Measurements from ENCODE around the gene DUSP19.

The DUSP19 gene

DNA sequence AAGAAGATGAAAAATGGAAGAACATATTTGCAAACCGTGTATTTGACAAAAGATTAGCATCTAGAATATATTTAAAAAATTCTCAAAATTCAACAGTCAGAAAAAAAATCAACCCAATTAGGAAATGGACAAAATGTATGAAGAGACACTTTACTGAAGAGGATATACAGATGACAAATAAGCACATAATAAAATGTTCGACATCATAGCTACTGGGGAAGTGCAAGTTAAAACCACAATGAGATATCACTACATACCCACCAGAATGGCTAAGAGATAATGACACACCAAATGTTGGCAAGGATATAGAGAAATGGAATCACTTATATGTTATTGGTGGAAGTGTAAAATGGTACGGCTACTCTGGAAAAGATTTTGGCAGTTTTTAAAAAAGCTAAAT, 34.0 kb downstream of the DUSP19 start:
- TF ChIP-seq, protein P1, sequence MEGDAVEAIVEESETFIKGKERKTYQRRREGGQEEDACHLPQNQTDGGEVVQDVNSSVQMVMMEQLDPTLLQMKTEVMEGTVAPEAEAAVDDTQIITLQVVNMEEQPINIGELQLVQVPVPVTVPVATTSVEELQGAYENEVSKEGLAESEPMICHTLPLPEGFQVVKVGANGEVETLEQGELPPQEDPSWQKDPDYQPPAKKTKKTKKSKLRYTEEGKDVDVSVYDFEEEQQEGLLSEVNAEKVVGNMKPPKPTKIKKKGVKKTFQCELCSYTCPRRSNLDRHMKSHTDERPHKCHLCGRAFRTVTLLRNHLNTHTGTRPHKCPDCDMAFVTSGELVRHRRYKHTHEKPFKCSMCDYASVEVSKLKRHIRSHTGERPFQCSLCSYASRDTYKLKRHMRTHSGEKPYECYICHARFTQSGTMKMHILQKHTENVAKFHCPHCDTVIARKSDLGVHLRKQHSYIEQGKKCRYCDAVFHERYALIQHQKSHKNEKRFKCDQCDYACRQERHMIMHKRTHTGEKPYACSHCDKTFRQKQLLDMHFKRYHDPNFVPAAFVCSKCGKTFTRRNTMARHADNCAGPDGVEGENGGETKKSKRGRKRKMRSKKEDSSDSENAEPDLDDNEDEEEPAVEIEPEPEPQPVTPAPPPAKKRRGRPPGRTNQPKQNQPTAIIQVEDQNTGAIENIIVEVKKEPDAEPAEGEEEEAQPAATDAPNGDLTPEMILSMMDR (IDR thresholded peaks at IDR 0.05; ENCODE audit: control insufficient read depth, insufficient read depth, low read depth, low read length, missing control alignments): no peak
- DNase-seq (ENCODE audit: low read depth): no peak
- H3K4me3 ChIP-seq (ENCODE audit: control insufficient read depth, low read depth, low read length): no peak overlapping the region

DNA sequence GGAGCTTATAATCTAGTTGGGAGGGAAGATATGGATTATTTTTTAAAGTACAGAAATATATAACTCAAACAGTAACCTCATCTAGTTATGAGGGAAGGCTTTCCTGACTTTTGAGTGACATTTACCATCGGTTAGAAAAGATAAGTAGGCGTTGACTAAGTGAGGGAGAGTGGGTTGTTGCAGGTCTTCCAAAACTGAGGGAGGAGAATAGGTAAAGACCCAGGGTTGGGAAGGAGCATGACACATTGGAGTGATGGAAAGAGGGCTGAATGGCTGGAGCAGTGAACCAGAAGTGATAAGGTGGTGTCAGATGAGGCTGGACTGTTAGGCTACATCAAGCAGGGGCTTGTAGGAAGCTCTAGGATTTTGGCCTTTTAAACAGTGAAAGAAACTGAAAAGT, 35.1 kb downstream of the DUSP19 start:
- DNase-seq (ENCODE audit: low read depth): no peak
- TF ChIP-seq, protein P1 (IDR thresholded peaks at IDR 0.05; ENCODE audit: control insufficient read depth, insufficient read depth, low read depth, low read length, missing control alignments): no peak
- H3K4me3 ChIP-seq (ENCODE audit: control insufficient read depth, low read depth, low read length): no peak overlapping the region

DNA sequence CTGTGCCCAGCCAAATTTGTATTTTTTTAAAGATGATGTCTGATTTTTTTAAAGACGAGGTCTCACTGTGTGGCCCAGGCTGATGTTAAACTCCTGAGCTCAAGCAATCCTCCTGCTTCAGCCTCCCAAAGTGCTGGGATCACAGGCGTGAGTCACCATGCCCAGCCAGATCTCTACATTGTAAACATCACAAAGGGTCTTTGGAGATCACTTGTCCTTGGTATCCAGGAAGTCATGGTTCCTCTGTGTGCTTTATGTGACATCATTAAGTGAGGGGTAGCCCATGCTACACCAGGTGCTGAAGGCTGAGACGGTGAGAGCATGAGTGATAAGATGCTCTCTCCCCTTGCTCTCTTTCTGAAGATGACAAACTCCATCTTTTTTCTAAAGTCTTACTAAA, 38.7 kb downstream of the DUSP19 start:
- no peak overlapping the region for H3K4me3 ChIP-seq (ENCODE audit: control insufficient read depth, low read depth, low read length)
- TF ChIP-seq, protein P1 (IDR thresholded peaks at IDR 0.05; ENCODE audit: control insufficient read depth, insufficient read depth, low read depth, low read length, missing control alignments): no peak
- DNase-seq (ENCODE audit: low read depth): no peak

DNA sequence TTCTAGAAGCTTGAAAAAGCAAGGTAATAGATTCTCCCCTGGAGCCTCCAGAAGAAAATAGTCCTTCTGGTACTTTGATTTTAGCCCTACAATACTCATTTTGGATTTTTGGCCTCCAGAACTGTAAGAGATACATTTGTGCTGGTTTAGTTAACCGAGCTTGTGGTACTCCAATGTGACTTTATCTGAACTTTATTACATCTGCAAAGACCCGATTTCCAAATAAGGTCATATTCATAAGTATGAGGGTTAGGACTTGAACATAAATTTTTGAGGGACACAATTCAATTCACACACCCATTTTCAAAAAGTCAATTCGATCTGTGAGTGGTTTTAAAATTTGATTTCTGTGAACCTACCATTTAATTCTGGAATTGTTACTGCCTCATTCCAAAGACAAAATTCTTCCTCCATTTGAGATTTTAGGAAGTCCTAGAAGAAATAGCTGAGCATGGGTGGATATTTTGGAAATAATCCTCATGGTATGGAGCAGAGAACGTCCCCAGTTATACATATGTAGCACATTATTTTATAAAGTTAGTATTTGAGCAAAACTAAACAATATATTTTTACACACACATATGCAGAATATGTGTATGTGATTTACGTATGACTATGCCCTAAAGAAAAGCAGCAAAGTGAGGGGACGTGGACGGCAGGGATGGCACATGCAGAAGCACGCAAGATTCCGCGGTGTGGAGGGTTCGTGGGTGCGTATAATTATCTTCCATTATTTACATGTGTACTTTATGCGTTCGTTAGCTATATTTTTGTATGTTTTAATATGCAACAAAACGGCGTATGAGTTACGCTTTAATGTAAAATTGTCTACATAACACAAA, 44.8 kb downstream of the DUSP19 start:
- H3K4me3 ChIP-seq (ENCODE audit: control insufficient read depth, low read depth, low read length): peak overlapping the region; percentile 78
- TF ChIP-seq, protein P1 (IDR thresholded peaks at IDR 0.05; ENCODE audit: control insufficient read depth, insufficient read depth, low read depth, low read length, missing control alignments): no peak
- DNase-seq (ENCODE audit: low read depth): no peak

DNA sequence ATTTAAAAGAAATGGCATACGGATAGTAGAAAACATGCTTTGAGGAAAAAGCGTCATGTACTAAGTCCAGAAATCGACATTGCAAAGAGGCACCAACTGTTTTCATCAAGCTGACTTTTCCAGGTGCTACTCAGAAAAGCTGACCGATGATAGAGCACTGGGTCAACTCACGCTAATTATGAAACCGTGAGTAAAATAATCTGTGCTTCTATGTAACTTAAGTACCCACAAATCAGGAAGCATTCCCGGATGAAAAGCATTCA, 45.3 kb downstream of the DUSP19 start:
- DNase-seq (ENCODE audit: low read depth): no peak
- TF ChIP-seq, protein P1 (IDR thresholded peaks at IDR 0.05; ENCODE audit: control insufficient read depth, insufficient read depth, low read depth, low read length, missing control alignments): no peak
- peak overlapping the region; percentile 78 for H3K4me3 ChIP-seq (ENCODE audit: control insufficient read depth, low read depth, low read length)

DNA sequence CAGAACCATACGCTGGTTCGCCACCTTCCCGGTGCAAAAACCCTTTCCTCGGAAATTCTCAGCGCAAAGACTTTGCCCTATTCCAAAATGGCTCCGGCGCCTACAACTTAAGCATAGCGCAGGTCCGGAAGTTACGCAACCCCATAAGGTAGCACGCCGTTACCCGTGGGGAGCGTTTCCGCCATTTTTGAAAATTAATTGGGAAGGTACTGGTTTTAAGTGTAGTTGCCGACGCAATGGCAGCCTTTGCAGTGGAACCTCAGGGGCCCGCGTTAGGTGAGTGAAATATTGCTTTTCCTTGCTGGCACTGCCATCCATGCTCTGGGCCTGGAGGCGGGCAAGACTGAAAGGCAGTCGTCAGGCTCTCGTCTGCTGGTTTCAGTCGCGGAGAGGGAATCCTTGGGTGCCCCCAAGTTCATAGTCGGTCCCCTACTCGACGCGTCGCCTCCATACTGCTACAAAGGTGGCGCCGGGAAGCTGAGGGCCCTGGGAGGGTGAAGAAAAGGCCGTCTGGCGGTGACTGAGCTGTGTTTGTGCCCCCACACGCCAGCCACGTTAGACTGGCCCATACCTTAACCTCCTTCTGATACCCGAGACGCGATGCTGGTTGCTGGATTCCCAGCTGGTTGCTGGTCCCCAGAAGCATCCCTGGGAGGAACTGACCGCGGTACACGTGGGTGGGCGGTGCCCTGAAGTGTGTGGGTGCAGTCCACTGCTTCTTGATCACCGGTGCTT, 45.8 kb downstream of the DUSP19 start, which contains the start of gene NUP35:
NUP35 (plus strand) TSS at position 222 of the 735 bp plus-strand sequence; CDS start at position 237, 15 bp downstream.
- TF ChIP-seq, protein P1 (IDR thresholded peaks at IDR 0.05; ENCODE audit: control insufficient read depth, insufficient read depth, low read depth, low read length, missing control alignments): no peak
- H3K4me3 ChIP-seq (ENCODE audit: control insufficient read depth, low read depth, low read length): peak within 1 kb of the TSS; percentile 78
- peak; percentile 59 for DNase-seq (ENCODE audit: low read depth)
